BJ (cell line): Measurements from ENCODE around the gene SLC22A31. TPM values are rescaled to one million over a fixed set of nuclear protein-coding genes. Genes with fewer than 3 reads are reported as not detected.

Experiments used
- CTCF ChIA-PET: fragments of 350-600 bp; formaldehyde crosslinking; extraction: SDS; loops from one replicate; lab custom pipeline; 2021; ENCODE audit warnings: antibody characterized with exemption, inconsistent platforms; lab: Yijun Ruan, JAX
- POLR2A ChIA-PET: fragments of 300-600 bp; sonication (Branson Sonifier 250); formaldehyde crosslinking; extraction: SDS; loops from one replicate; lab custom pipeline; 2021; ENCODE audit warnings: antibody characterized with exemption; lab: Charles Lee
- DNase-seq: peaks from one replicate; pipeline ENCODE4 v3.0.0-alpha.2; 2011; ENCODE audit warnings: low read depth
- H3K27me3 ChIP-seq: 2 replicates; pipeline ENCODE4 v1.6.0; 2011; ENCODE audit warnings: low read length; ENCODE audit not compliant: control insufficient read depth, insufficient read depth
- H3K36me3 ChIP-seq: 2 replicates; pipeline ENCODE4 v1.5.1; 2011; ENCODE audit warnings: low read length; ENCODE audit not compliant: control insufficient read depth, insufficient read depth
- H3K4me3 ChIP-seq: 2 replicates; pipeline ENCODE4 v1.5.1; 2011; ENCODE audit warnings: low read depth, mild to moderate bottlenecking, control low read depth, low read length
- CTCF ChIP-seq: IDR thresholded peaks from 2 replicates; pipeline ENCODE4 v1.5.1; 2011; ENCODE audit warnings: low read depth, mild to moderate bottlenecking, control low read depth, inconsistent platforms, low read length, moderate library complexity; ENCODE audit not compliant: insufficient read depth
- polyA plus RNA-seq: library from polyadenylated mRNA; depleted of rRNA; stranded (reverse); fragments of >200 nt; gene quantifications from 2 replicates; pipeline ENCODE4 v1.2.3, GENCODE V29; 2011

The SLC22A31 gene
- polyA plus RNA-seq, 1 experiment = 0.11 TPM

GRCh38 chr16:89201439-89202377 is 1.4 kb upstream of the SLC22A31 start:
- CTCF ChIA-PET = no interaction called here

GRCh38 chr16:89200850-89201411 is 594 bp upstream of the SLC22A31 start:
- no peak for TF ChIP-seq CTCF
- POLR2A ChIA-PET = no interaction called here
- no peaks in the 10 kb centered on the region; the same call in 1 of the 2 replicates for H3K36me3 ChIP-seq
- H3K4me3 ChIP-seq = no peak overlapping the region; the same call in 1 of the 2 replicates
- H3K27me3 ChIP-seq = peaks cover 22% of the 10 kb centered on the region
- CTCF ChIA-PET = no interaction called here
- DNase-seq = no peak

More at GRCh38 chr16:89201439-89202377, 1.4 kb upstream of the SLC22A31 start:
- DNase-seq = no peak
- H3K4me3 ChIP-seq = peak overlapping the region; percentile 9
- POLR2A ChIA-PET = no interaction called here
- H3K36me3 ChIP-seq = no peaks in the 10 kb centered on the region; the same call in 1 of the 2 replicates
- TF ChIP-seq CTCF = no peak
- H3K27me3 ChIP-seq = peaks cover 22% of the 10 kb centered on the region

GRCh38 chr16:89199241-89200123 is 855 bp downstream of the SLC22A31 start:
- no peak overlapping the region for H3K4me3 ChIP-seq
- POLR2A ChIA-PET = no interaction called here

GRCh38 chr16:89198417-89199240 is 1.7 kb downstream of the SLC22A31 start:
- POLR2A ChIA-PET = no interaction called here
- CTCF ChIA-PET = no interaction called here
- Histone ChIP-seq H3K4me3 (no peak overlapping the region), H3K36me3 (no peaks in the 10 kb centered on the region; the same call in 1 of the 2 replicates), H3K27me3 (peaks cover 22% of the 10 kb centered on the region)
- no peak for DNase-seq
- TF ChIP-seq CTCF = no peak

More at GRCh38 chr16:89199241-89200123, 855 bp downstream of the SLC22A31 start:
- CTCF ChIA-PET = no interaction called here
- no peak for DNase-seq
- no peak for TF ChIP-seq CTCF
- Histone ChIP-seq H3K36me3 (no peaks in the 10 kb centered on the region; the same call in 1 of the 2 replicates), H3K27me3 (peaks cover 22% of the 10 kb centered on the region)
